ENCODE measurements around the gene MAP3K2.

MAP3K2 gene

GRCh38 chr2:127348426-127349000 lies 39.3 kb downstream of the MAP3K2 start:
- ChIA-PET POLR2A (no interaction called here), CTCF (interaction anchor here (0.9 kb wide), 1 partner anchor 130 kb away, joined by 3 read pairs; no protein-coding TSS in a partner anchor)
- H3K4me3 ChIP-seq (ENCODE audit: low read depth, low read length) = no peak overlapping the region
- TF ChIP-seq CTCF (IDR thresholded peaks at IDR 0.05; ENCODE audit: insufficient read depth, low read length, missing control alignments) = no peak
- DNase-seq (ENCODE audit: low read depth, low spot score) = no peak

GRCh38 chr2:127347734-127348392 lies 39.9 kb downstream of the MAP3K2 start:
- no peak for DNase-seq (ENCODE audit: low read depth, low spot score)
- TF ChIP-seq CTCF (IDR thresholded peaks at IDR 0.05; ENCODE audit: insufficient read depth, low read length, missing control alignments) = no peak
- ChIA-PET POLR2A (no interaction called here), CTCF (interaction anchor here (0.9 kb wide), 1 partner anchor 131 kb away, joined by 3 read pairs; no protein-coding TSS in a partner anchor)
- no peak overlapping the region for H3K4me3 ChIP-seq (ENCODE audit: low read depth, low read length)

- POLR2A ChIA-PET = no interaction called here
- no peak for DNase-seq (ENCODE audit: low read depth, low spot score)
- no peak for TF ChIP-seq CTCF (IDR thresholded peaks at IDR 0.05; ENCODE audit: insufficient read depth, low read length, missing control alignments)
These were observed 40.8 kb downstream of the MAP3K2 start for GRCh38 chr2:127347015-127347414.

GRCh38 chr2:127343277-127343676 lies 44.5 kb downstream of the MAP3K2 start:
- H3K4me3 ChIP-seq (ENCODE audit: low read depth, low read length) = no peak overlapping the region
- no peak for DNase-seq (ENCODE audit: low read depth, low spot score)
- CTCF ChIA-PET = no interaction called here
- POLR2A ChIA-PET = no interaction called here
- no peak for TF ChIP-seq CTCF (IDR thresholded peaks at IDR 0.05; ENCODE audit: insufficient read depth, low read length, missing control alignments)

More at GRCh38 chr2:127347015-127347414, 40.8 kb downstream of the MAP3K2 start:
- CTCF ChIA-PET = no interaction called here
- H3K4me3 ChIP-seq (ENCODE audit: low read depth, low read length) = no peak overlapping the region

GRCh38 chr2:127342101-127342500 lies 45.7 kb downstream of the MAP3K2 start:
- no peak for DNase-seq (ENCODE audit: low read depth, low spot score)
- no peak overlapping the region for H3K4me3 ChIP-seq (ENCODE audit: low read depth, low read length)
- no peak for TF ChIP-seq CTCF (IDR thresholded peaks at IDR 0.05; ENCODE audit: insufficient read depth, low read length, missing control alignments)
- ChIA-PET POLR2A (no interaction called here), CTCF (interaction anchor here (1.1 kb wide), 1 partner anchor 17 kb away, joined by 3 read pairs; no protein-coding TSS in a partner anchor)

- no peak for DNase-seq (ENCODE audit: low read depth, low spot score)
- no peak for TF ChIP-seq CTCF (IDR thresholded peaks at IDR 0.05; ENCODE audit: insufficient read depth, low read length, missing control alignments)
- ChIA-PET CTCF (interaction anchor here (2.5 to 2.7 kb wide), 2 partner anchors 8 to 147 kb away, joined by 13 to 16 read pairs; no protein-coding TSS in a partner anchor), POLR2A (no interaction called here)
- H3K4me3 ChIP-seq (ENCODE audit: low read depth, low read length) = no peak overlapping the region
These were observed 55.4 kb downstream of the MAP3K2 start for GRCh38 chr2:127332335-127332734.

All from AG04449 (cell line).